Keratinocyte (primary cell): ENCODE data around the gene OR6K2. TPM values are rescaled to one million over a fixed set of nuclear protein-coding genes. Genes with fewer than 3 reads are reported as not detected.

Experiments used
- DNase-seq: peaks from one replicate; pipeline ENCODE4 v3.0.0-alpha.2; 2011; ENCODE audit warnings: low read depth, missing footprints, low spot score
- FAIRE-seq: peaks from 2 replicates; lab custom pipeline; 2011; peaks lifted over from hg19 to GRCh38; lab: Jason Lieb, UNC
- H2AFZ ChIP-seq: 2 replicates; pipeline ENCODE4 v1.6.0; 2012; ENCODE audit warnings: low read length, control low read depth, inconsistent platforms; ENCODE audit not compliant: control insufficient read depth
- H3K27ac ChIP-seq: 2 replicates; pipeline ENCODE4 v1.5.1; 2011; ENCODE audit warnings: low read length; ENCODE audit not compliant: control insufficient read depth, insufficient read depth
- H3K27me3 ChIP-seq: 3 replicates; pipeline ENCODE4 v1.6.0; 2011; ENCODE audit warnings: low read length; ENCODE audit not compliant: control insufficient read depth, insufficient read depth; ENCODE audit errors: extremely low read depth
- H3K36me3 ChIP-seq, 2 experiments: 2 replicates in 1 of 2; 3 replicates in 1 of 2; pipeline ENCODE4 v1.5.1; 2011; ENCODE audit warnings: low read length in 2 of 2, mild to moderate bottlenecking in 1 of 2; ENCODE audit not compliant: control insufficient read depth in 2 of 2, insufficient read depth in 2 of 2; ENCODE audit errors: extremely low read depth in 1 of 2
- H3K4me1 ChIP-seq: 3 replicates; pipeline ENCODE4 v1.5.1; 2011; ENCODE audit warnings: low read length; ENCODE audit not compliant: control insufficient read depth, insufficient read depth; ENCODE audit errors: extremely low read depth
- H3K4me2 ChIP-seq: 3 replicates; pipeline ENCODE4 v1.6.0; 2011; ENCODE audit warnings: low read depth, low read length; ENCODE audit not compliant: control insufficient read depth, insufficient read depth; ENCODE audit errors: extremely low read depth
- H3K4me3 ChIP-seq, 3 experiments: fragments of 200-600 bp in 1 of 3; sonication (generic) in 1 of 3; 2 replicates in 2 of 3; 3 replicates in 1 of 3; pipeline ENCODE4 v1.5.1; 2011 to 2016; ENCODE audit warnings: low read length in 3 of 3, mild to moderate bottlenecking in 3 of 3, control low read depth in 2 of 3, inconsistent platforms in 1 of 3, low read depth in 1 of 3, mixed read lengths in 1 of 3, mixed run types in 1 of 3, moderate library complexity in 1 of 3; ENCODE audit not compliant: control insufficient read depth in 2 of 3, insufficient read depth in 2 of 3; ENCODE audit errors: extremely low read depth in 1 of 3
- H3K79me2 ChIP-seq: 2 replicates; pipeline ENCODE4 v1.6.0; 2012; ENCODE audit warnings: low read length; ENCODE audit not compliant: control insufficient read depth, insufficient read depth
- H3K9ac ChIP-seq: 3 replicates; pipeline ENCODE4 v1.6.0; 2011; ENCODE audit warnings: low read length; ENCODE audit not compliant: control insufficient read depth, insufficient read depth; ENCODE audit errors: extremely low read depth
- H3K9me1 ChIP-seq: 3 replicates; pipeline ENCODE4 v1.6.0; 2011; ENCODE audit warnings: low read length; ENCODE audit not compliant: control insufficient read depth, insufficient read depth; ENCODE audit errors: extremely low read depth
- H3K9me3 ChIP-seq: 2 replicates; pipeline ENCODE4 v1.5.1; 2012; ENCODE audit warnings: low read depth, low read length; ENCODE audit not compliant: control insufficient read depth
- H4K20me1 ChIP-seq: 3 replicates; pipeline ENCODE4 v1.6.0; 2011; ENCODE audit warnings: low read length; ENCODE audit not compliant: control insufficient read depth, insufficient read depth; ENCODE audit errors: extremely low read depth
- EZH2 ChIP-seq: IDR thresholded peaks from one replicate; pipeline ENCODE4 v1.6.1; 2012; ENCODE audit warnings: inconsistent platforms, mild to moderate bottlenecking, low read length, moderate library complexity
- dilution Hi-C: fragments of 300-500 bp; cut with MboI; formaldehyde crosslinking; loops from one replicate; pipeline ENCODE4 v1.7.0; 2020; ENCODE audit warnings: low sequenced_read_pairs; ENCODE audit not compliant: extremely low pct_ligation_motif_present
- polyA plus RNA-seq, 5 experiments: library from polyadenylated mRNA; depleted of rRNA in 3 of 5; stranded (reverse) in 3 of 5; stranded (forward) in 1 of 5; unstranded in 1 of 5; fragments of >200 nt; gene quantifications; 1 replicate in 1 of 5; 2 replicates in 3 of 5; 3 replicates in 1 of 5; pipeline versions ENCODE4 v1.2.1 to v1.2.3, GENCODE V29; 2011 to 2012; ENCODE audit warnings: missing spikeins in 2 of 5, low read depth in 1 of 5, low replicate concordance in 1 of 5
- TF ChIP-seq, protein P1 (sequence below), 3 experiments: IDR thresholded peaks in 1 of 3; conservative IDR thresholded peaks in 1 of 3; optimal IDR thresholded peaks in 1 of 3; 2 replicates in 2 of 3; 3 replicates in 1 of 3; pipeline versions ENCODE3 to v1.5.1; 2011; ENCODE audit warnings: low read length in 3 of 3, mild to moderate bottlenecking in 3 of 3, moderate library complexity in 2 of 3, control low read depth in 1 of 3, inconsistent platforms in 1 of 3; ENCODE audit not compliant: insufficient read depth in 2 of 3; ENCODE audit errors: extremely low read depth in 1 of 3

Gene OR6K2
- polyA plus RNA-seq, 1 donor (not counting 4 experiments of a cell fraction or from before 2014, with no cell fraction given), result not detected

DNA sequence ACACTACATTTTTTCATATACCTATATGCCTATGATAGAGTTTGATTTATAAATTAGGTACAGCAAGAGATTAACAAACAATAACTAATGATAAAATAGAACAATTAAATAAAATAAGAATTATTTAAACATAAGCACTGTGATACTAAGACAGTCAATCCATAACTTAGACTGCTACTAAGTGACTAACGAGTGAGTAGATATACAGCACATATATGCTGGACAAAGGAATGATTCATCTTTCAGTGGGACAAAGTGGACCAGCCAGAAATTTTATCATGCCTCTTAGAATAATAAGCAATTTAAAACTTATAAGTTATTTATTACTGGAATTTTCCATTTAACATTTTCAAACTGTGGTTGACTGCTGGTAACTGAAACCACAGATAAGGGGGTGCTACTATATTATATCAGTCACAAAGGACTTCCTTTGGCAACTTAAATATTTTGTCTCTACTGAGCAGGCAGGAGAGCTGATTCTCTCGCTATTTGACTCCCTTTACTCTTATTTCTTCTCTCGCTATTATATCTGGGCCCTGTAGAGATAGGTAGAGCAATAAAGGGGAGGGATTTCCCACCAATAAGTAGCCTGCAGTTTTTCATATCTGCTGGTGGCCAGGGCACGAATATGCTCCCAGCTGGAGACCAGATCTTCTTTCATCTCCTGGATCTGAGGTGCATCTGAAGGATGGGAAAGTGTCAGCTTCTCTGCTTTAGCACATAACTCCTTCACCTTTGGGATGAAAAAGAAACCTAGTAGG lies 24.7 kb downstream of the OR6K2 start:
- no peak for FAIRE-seq
- no peak overlapping the region for H3K4me2 ChIP-seq
- DNase-seq, result no peak

GRCh38 chr1:158674302-158674701 lies 26.1 kb downstream of the OR6K2 start:
- no peak overlapping the region for H3K4me2 ChIP-seq
- H3K9me3 ChIP-seq, result no peaks in the 10 kb centered on the region
- no peak overlapping the region for H3K27ac ChIP-seq
- H3K27me3 ChIP-seq, result no peaks in the 10 kb centered on the region
- H3K9me1 ChIP-seq, result no peaks in the 10 kb centered on the region
- no peak overlapping the region for H3K4me3 ChIP-seq
- no peaks in the 10 kb centered on the region for H3K36me3 ChIP-seq
- no peaks in the 10 kb centered on the region for H3K79me2 ChIP-seq
- dilution Hi-C loops, result no loop called here
- no peak for TF ChIP-seq EZH2
- TF ChIP-seq, protein P1, sequence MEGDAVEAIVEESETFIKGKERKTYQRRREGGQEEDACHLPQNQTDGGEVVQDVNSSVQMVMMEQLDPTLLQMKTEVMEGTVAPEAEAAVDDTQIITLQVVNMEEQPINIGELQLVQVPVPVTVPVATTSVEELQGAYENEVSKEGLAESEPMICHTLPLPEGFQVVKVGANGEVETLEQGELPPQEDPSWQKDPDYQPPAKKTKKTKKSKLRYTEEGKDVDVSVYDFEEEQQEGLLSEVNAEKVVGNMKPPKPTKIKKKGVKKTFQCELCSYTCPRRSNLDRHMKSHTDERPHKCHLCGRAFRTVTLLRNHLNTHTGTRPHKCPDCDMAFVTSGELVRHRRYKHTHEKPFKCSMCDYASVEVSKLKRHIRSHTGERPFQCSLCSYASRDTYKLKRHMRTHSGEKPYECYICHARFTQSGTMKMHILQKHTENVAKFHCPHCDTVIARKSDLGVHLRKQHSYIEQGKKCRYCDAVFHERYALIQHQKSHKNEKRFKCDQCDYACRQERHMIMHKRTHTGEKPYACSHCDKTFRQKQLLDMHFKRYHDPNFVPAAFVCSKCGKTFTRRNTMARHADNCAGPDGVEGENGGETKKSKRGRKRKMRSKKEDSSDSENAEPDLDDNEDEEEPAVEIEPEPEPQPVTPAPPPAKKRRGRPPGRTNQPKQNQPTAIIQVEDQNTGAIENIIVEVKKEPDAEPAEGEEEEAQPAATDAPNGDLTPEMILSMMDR (optimal IDR thresholded peaks at IDR 0.05 in 1 of 3, IDR thresholded peaks at IDR 0.05 in 1 of 3, conservative IDR thresholded peaks at IDR 0.05 in 1 of 3; ENCODE audit: extremely low read depth in 1 of 3, insufficient read depth in 2 of 3, low read length in 3 of 3), result no peak
- no peak overlapping the region for H3K9ac ChIP-seq
- FAIRE-seq (no peak), DNase-seq (no peak)
- no peaks in the 10 kb centered on the region for H3K4me1 ChIP-seq
- H4K20me1 ChIP-seq, result no peaks in the 10 kb centered on the region
- no peak overlapping the region for H2AFZ ChIP-seq

More for the DNA sequence above, 24.7 kb downstream of the OR6K2 start:
- Histone ChIP-seq H3K9me1 (no peaks in the 10 kb centered on the region), H3K79me2 (no peaks in the 10 kb centered on the region), H3K27me3 (no peaks in the 10 kb centered on the region), H2AFZ (no peak overlapping the region), H3K4me3 (no peak overlapping the region), H3K36me3 (no peaks in the 10 kb centered on the region), H3K9ac (no peak overlapping the region), H4K20me1 (no peaks in the 10 kb centered on the region), H3K27ac (no peak overlapping the region), H3K4me1 (no peaks in the 10 kb centered on the region), H3K9me3 (no peaks in the 10 kb centered on the region)
- TF ChIP-seq, protein P1 (optimal IDR thresholded peaks at IDR 0.05 in 1 of 3, IDR thresholded peaks at IDR 0.05 in 1 of 3, conservative IDR thresholded peaks at IDR 0.05 in 1 of 3; ENCODE audit: extremely low read depth in 1 of 3, insufficient read depth in 2 of 3, low read length in 3 of 3), result no peak
- TF ChIP-seq EZH2, result no peak
- dilution Hi-C loops, result no loop called here
